OCI-LY7 (cell line): ENCODE results near the gene NIPBL. TPM values are rescaled to one million over a fixed set of nuclear protein-coding genes. Genes with fewer than 3 reads are reported as not detected.

Source experiments
- BruUV-seq: library from RNA; stranded (reverse); fragments of 400-500 nt; replicated peaks from 2 replicates; lab custom pipeline; 2021; lab: Mats Ljungman, UMichigan
- CTCF ChIA-PET: fragments of 300-600 bp; sonication (Branson Sonifier 250); formaldehyde crosslinking; loops from one replicate; lab custom pipeline; 2022; ENCODE audit warnings: antibody characterized with exemption; ENCODE audit not compliant: unreplicated experiment; lab: Charles Lee
- POLR2A ChIA-PET: fragments of 300-600 bp; sonication (Branson Sonifier 250); formaldehyde crosslinking; loops from one replicate; lab custom pipeline; 2022; ENCODE audit warnings: antibody characterized with exemption; lab: Charles Lee
- DNase-seq: peaks from one replicate; pipeline ENCODE4 v3.0.0-alpha.2; 2015; ENCODE audit warnings: low spot score
- H2AFZ ChIP-seq: fragments of 200-600 bp; sonication (generic), shearing (Covaris generic); 2 replicates; pipeline ENCODE4 v1.6.1; 2014; ENCODE audit warnings: mild to moderate bottlenecking, antibody characterized with exemption, low read length, moderate library complexity
- H3K27ac ChIP-seq: fragments of 200-600 bp; sonication (generic); 2 replicates; pipeline ENCODE4 v1.5.1; 2014; ENCODE audit warnings: mixed run types, low read depth, mild to moderate bottlenecking, moderate library complexity, low read length, inconsistent platforms; ENCODE audit not compliant: poor library complexity, severe bottlenecking
- H3K36me3 ChIP-seq: fragments of 200-600 bp; sonication (generic); 2 replicates; pipeline ENCODE4 v1.6.1; 2014; ENCODE audit warnings: mild to moderate bottlenecking, antibody characterized with exemption, low read length, moderate library complexity, mixed read lengths; ENCODE audit not compliant: insufficient read depth
- H3K4me1 ChIP-seq: fragments of 200-600 bp; sonication (generic); 2 replicates; pipeline ENCODE4 v1.5.1; 2014; ENCODE audit warnings: mild to moderate bottlenecking, low read length; ENCODE audit not compliant: insufficient read depth, poor library complexity, severe bottlenecking
- H3K4me2 ChIP-seq: fragments of 200-600 bp; sonication (generic); 2 replicates; pipeline ENCODE4 v1.6.1; 2014; ENCODE audit warnings: mild to moderate bottlenecking, low read length
- H3K4me3 ChIP-seq: fragments of 200-600 bp; sonication (generic); 2 replicates; pipeline ENCODE4 v1.5.1; 2014; ENCODE audit warnings: mild to moderate bottlenecking, low read depth, low read length; ENCODE audit not compliant: poor library complexity, severe bottlenecking
- H3K79me2 ChIP-seq: fragments of 200-600 bp; sonication (generic); 2 replicates; pipeline ENCODE4 v1.6.1; 2016; ENCODE audit warnings: low read depth, mild to moderate bottlenecking, low read length, moderate library complexity, mixed read lengths; ENCODE audit not compliant: insufficient read depth
- H3K9me2 ChIP-seq: fragments of 200-600 bp; sonication (generic); 2 replicates; pipeline ENCODE4 v1.6.1; 2016; ENCODE audit warnings: mild to moderate bottlenecking, low read length, mixed read lengths; ENCODE audit not compliant: insufficient read depth
- H3K9me3 ChIP-seq: fragments of 200-600 bp; sonication (generic); 2 replicates; pipeline ENCODE4 v1.6.1; 2014; ENCODE audit warnings: mild to moderate bottlenecking, mixed run types, low read length, mixed read lengths
- H4K20me1 ChIP-seq: fragments of 200-600 bp; sonication (generic); 2 replicates; pipeline ENCODE4 v1.6.1; 2014; ENCODE audit warnings: mild to moderate bottlenecking, antibody characterized with exemption, low read length, moderate library complexity, mixed read lengths; ENCODE audit not compliant: insufficient read depth
- CTCF ChIP-seq: fragments of 200-600 bp; sonication (generic); conservative IDR thresholded peaks from 2 replicates; pipeline ENCODE4 v1.5.1; 2014; ENCODE audit warnings: mild to moderate bottlenecking, antibody characterized with exemption, low read length, moderate library complexity, mixed read lengths
- EZH2phosphoT487 ChIP-seq: fragments of 200-600 bp; sonication (generic); IDR thresholded peaks from 2 replicates; pipeline ENCODE4 v1.6.1; 2018; ENCODE audit warnings: low read depth, borderline replicate concordance, mild to moderate bottlenecking, mixed run types, antibody characterized with exemption, low read length, moderate library complexity, mixed read lengths
- intact Hi-C: fragments of 100-400 bp; cut with micrococcal nuclease; formaldehyde crosslinking; loops from one replicate; pipeline ENCODE4 v1.10.0; 2022; ENCODE audit not compliant: unreplicated experiment
- total RNA-seq, 2 experiments: library from RNA; depleted of rRNA in 1 of 2; stranded (reverse); fragments of >200 nt in 1 of 2; shearing (Covaris generic) in 1 of 2; gene quantifications; 2 replicates each; pipeline ENCODE4 v1.2.3, GENCODE V29; 2014 to 2022

The NIPBL gene
- total RNA-seq, 2 experiments from 2014 or later, result 24.9 to 56.1 TPM

GRCh38 chr5:36929438-36929837, 52.9 kb downstream of the NIPBL start:
- intact Hi-C loops, result no loop called here

GRCh38 chr5:36932056-36932455, 55.5 kb downstream of the NIPBL start:
- H3K27ac ChIP-seq, result no peak overlapping the region
- H3K36me3 ChIP-seq, result no peaks in the 10 kb centered on the region; the same call in 1 of the 2 replicates
- POLR2A ChIA-PET, result interaction anchor here (0.7 kb wide), 1 partner anchor 106 kb away, joined by 3 read pairs; no protein-coding TSS in a partner anchor
- H3K79me2 ChIP-seq, result peaks cover 98% of the 10 kb centered on the region
- no peaks in the 10 kb centered on the region for H3K9me2 ChIP-seq
- no peak for TF ChIP-seq EZH2phosphoT487
- no peak for TF ChIP-seq CTCF
- intact Hi-C loops, result no loop called here
- H4K20me1 ChIP-seq, result peaks cover 10% of the 10 kb centered on the region
- BruUV-seq, result no TSS peak
- H3K4me1 ChIP-seq, result no peaks in the 10 kb centered on the region
- no peak overlapping the region for H3K4me2 ChIP-seq
- CTCF ChIA-PET, result no interaction called here
- H3K4me3 ChIP-seq, result no peak overlapping the region
- H2AFZ ChIP-seq, result no peak overlapping the region
- H3K9me3 ChIP-seq, result no peaks in the 10 kb centered on the region
- no peak for DNase-seq

More at GRCh38 chr5:36929438-36929837, 52.9 kb downstream of the NIPBL start:
- Histone ChIP-seq H2AFZ (no peak overlapping the region), H3K36me3 (no peaks in the 10 kb centered on the region; the same call in 1 of the 2 replicates), H3K79me2 (peaks cover 99% of the 10 kb centered on the region), H3K4me3 (no peak overlapping the region), H4K20me1 (peaks cover 10% of the 10 kb centered on the region), H3K9me2 (no peaks in the 10 kb centered on the region), H3K27ac (no peak overlapping the region), H3K4me1 (no peaks in the 10 kb centered on the region), H3K9me3 (no peaks in the 10 kb centered on the region), H3K4me2 (no peak overlapping the region)
- no peak for DNase-seq
- POLR2A ChIA-PET, result interaction anchor here (0.8 kb wide), 1 partner anchor 48 kb away, joined by 3 read pairs; no protein-coding TSS in a partner anchor
- BruUV-seq, result no TSS peak
- TF ChIP-seq CTCF (no peak), EZH2phosphoT487 (no peak)
- CTCF ChIA-PET, result no interaction called here

GRCh38 chr5:36932699-36933098, 56.1 kb downstream of the NIPBL start:
- H2AFZ ChIP-seq, result no peak overlapping the region
- no peak overlapping the region for H3K4me2 ChIP-seq
- no peaks in the 10 kb centered on the region for H3K9me2 ChIP-seq
- DNase-seq, result no peak
- ChIA-PET POLR2A (no interaction called here), CTCF (no interaction called here)
- H3K4me3 ChIP-seq, result no peak overlapping the region
- no peaks in the 10 kb centered on the region for H3K9me3 ChIP-seq
- peaks cover 98% of the 10 kb centered on the region for H3K79me2 ChIP-seq
- no peak overlapping the region for H3K27ac ChIP-seq
- intact Hi-C loops, result no loop called here
- no peaks in the 10 kb centered on the region; the same call in 1 of the 2 replicates for H3K36me3 ChIP-seq
- TF ChIP-seq EZH2phosphoT487, result no peak
- no peak for TF ChIP-seq CTCF
- peaks cover 10% of the 10 kb centered on the region for H4K20me1 ChIP-seq
- no peaks in the 10 kb centered on the region for H3K4me1 ChIP-seq
- BruUV-seq, result no TSS peak
